GM18499 (cell line): Measurements from ENCODE around the gene CD37.
"Not testable (repeated sequence)": the region's sequence is repeated elsewhere in the genome, so short reads cannot be mapped to it uniquely, and the experiment has no call there.

Experiments
- ATAC-seq: cut with Tn5 transposase; IDR thresholded peaks from one replicate; pipeline ENCODE4 v1.9.1; 2021; ENCODE audit warnings: moderate number of reproducible peaks; ENCODE audit not compliant: insufficient read depth, unreplicated experiment

Gene CD37

DNA sequence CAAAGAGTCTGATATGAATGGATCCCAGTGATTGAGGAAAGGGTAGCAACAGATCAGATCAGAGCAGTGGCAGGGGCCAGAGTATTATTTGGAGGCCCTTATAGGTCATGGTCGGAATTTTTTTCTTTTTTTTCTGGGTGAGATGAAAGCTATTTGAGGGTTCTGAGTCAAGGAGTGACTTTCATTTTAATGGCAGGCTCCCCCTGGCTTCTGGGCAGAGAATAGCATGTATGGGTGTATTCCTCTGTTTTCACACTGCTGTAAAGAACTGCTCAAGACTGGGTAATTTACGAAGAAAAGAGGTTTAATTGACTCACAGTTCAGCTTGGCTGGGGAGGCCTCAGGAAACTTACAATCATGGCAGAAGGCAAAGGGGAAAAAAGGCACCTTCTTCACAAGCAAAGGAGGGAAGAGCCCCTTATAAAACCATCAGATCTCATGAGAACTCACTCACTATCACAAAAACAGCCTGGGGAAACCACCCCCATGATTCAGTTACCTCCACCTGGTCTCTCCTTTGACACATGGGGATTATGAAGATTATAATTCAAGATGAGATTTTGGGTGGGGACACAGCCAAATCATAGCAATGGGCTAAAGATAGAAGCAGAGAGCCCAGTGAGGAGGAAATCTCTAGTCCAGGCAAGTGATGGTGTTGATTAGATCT, 7.2 kb upstream of the CD37 start:
- no peak for ATAC-seq

DNA sequence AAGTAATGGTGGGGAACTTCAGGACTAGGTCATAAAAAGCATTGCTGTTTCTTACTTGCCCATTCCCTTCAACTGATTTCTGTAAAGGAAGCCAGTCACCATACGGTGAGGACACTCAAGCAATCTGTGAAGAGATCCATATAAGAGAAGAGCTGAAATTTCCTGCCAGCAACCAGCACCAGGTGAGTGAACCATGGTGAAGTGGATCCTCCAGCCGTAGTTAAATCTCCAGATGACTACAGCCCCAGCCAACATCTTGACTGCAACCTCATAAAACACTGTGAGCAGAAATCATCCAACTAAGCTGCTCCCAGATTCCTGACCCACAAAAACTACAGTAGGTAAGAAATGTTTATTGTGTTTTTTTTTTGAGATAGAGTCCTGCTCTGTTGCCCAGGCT, 6.5 kb upstream of the CD37 start:
- ATAC-seq, result no peak

DNA sequence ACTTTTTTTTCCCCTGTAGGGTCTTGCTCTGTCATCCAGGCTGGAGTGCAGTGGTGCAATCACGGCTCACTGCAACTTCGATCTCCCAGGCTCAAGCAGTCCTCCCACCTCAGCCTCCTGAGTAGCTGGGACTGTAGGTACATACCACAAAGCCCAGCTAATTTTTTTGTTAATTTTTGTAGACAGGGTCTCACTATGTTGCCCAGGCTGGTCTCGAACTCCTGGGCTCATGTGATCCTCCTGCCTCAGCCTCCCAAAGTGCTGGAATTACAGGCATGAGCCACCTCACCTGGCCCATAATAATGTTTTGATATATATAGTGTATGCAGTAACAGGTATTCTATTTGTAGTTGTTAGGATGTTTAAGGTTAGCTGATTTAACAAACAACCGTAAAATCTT, 4.0 kb upstream of the CD37 start:
- not testable (repeated sequence) for ATAC-seq

GRCh38 chr19:49331616-49332055, 3.6 kb upstream of the CD37 start:
- no peak for ATAC-seq

- not testable (repeated sequence) for ATAC-seq
Observed at GRCh38 chr19:49332691-49333417, 2.4 kb upstream of the CD37 start.

DNA sequence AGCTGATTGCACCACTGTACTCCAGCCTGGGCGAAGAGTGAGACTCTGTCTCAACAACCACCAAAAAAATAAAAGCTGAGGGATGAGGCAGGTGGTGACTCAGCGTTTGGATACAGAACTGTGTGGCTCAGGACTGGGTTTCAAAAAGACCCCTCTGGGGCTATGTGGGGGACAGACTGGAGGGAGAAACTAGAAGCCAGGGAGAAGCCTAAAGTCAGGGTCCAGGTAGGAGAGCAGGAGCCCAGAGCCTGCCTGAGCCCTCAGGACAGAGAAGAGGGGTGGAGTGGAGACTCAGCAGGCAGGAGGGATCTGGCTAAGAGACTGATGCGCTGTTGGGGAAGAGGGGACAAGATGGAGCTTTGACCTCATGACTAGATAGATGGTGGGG, 1.8 kb upstream of the CD37 start:
- no peak for ATAC-seq

DNA sequence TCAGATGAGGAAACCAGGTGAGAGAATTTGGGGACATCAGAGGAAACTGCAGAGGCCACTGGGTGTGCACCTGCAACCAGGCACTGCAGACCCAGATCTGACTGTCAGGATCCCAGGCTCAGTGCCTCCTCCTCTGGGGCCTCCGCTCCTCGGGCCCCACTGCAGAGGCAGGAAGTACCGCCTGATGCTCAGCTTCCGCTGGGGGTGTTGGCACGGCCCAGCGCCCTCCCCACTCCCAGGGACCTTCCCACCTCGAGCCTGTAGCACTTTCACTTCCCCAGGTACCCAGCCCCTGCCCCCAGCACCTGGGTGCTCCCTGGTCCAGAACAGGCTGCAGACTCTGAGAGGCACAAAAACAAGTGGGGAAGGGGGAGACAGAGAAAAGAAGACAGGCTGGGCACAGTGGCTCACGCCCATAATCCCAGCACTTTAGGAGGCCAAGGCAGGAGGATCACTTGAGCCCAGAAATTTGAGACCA, 1.4 kb upstream of the CD37 start:
- no peak for ATAC-seq

- ATAC-seq, result no peak
Observed at GRCh38 chr19:49335784-49336481, 727 bp downstream of the CD37 start.

DNA sequence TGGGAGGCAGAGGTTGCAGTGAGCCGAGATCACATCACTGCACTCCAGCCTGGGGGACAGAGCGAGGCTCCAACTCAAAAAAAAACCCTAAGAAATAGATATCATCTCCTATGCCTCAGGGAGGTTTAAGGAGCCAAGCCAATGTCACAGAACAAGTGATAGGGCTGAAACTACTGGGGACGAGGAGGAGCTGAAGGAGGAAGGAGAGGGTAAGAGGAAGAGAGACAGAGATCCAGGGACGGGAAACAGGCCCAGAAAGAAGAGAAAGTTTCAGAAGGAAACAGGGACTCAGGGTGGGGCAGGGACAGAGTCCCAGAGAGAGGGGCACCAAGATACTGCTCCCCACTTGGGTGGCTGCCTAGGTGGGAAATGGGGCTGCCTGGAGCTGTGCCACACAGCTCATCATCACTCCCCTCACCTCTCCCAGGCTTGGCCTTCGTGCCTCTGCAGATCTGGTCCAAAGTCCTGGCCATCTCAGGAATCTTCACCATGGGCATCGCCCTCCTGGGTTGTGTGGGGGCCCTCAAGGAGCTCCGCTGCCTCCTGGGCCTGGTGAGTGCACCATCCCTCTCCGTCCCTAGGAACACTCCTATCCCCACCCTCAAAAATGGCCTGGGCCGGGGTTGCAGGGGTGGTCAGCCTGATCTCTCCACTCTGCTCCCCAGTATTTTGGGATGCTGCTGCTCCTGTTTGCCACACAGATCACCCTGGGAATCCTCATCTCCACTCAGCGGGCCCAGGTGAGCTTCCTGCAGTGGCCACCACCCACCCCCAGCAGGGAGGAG, 1.5 kb downstream of the CD37 start:
- no peak for ATAC-seq

DNA sequence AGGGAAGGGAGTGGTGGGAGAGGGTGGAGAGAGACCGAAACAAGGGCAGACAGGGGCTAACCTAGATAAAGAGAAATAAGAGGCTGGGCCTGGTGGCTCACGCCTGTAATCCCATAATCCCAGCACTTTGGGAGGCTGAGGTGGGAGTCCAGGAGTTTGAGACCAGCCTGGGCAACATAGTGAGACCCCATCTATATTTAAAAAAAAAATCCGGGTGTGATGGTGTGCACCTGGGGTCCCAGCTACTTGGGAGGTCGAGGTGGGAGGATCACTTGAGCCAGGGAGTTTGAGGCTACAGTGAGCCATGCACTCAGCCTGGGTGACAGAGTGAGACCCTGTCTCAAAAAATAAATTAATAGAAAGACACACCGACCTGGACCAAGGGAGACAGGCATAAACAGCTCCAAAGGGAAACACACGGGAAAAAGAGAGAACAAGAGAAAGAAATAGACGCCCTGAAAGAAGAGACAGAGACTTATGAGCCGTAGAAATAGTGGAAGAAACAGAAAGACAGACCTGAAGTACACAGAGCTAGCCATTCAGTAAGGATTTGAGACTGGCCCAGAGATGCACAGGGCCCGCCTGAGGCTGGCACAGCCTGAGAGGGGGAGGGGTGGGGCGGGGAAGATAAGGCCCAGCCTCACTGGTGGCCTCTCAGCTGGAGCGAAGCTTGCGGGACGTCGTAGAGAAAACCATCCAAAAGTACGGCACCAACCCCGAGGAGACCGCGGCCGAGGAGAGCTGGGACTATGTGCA, 2.2 kb downstream of the CD37 start:
- no peak for ATAC-seq

DNA sequence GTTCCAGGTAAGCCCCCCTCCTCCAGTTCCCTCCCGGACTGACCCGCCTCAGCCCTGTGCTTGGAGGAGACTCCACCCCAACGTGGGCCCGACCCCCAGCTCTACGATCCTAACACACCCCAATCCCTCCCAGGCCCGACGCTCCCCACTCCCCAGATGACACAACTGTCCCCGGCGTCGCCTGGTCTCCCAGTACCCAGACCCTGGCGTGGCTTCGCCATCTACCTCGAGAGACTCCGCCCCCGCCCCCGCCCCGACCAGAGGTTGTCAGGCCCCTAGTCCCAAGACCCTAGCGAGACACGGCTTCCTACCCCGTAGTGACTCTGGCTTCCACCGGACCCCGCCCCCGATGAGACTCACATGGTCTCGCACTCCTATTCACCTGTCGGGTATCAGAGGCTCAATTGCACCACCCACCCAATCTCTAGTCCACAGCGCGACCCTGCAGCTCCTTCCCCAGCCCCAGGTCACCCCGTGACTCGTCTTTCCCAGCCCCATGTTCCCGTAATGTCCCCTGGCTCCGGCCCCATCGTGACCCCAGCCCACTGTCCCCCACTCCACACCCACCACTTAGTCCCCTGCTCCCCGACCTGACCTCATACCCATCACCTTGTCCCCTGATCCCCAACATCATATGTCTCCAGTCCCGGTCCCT, 2.9 kb downstream of the CD37 start:
- ATAC-seq, result no peak

DNA sequence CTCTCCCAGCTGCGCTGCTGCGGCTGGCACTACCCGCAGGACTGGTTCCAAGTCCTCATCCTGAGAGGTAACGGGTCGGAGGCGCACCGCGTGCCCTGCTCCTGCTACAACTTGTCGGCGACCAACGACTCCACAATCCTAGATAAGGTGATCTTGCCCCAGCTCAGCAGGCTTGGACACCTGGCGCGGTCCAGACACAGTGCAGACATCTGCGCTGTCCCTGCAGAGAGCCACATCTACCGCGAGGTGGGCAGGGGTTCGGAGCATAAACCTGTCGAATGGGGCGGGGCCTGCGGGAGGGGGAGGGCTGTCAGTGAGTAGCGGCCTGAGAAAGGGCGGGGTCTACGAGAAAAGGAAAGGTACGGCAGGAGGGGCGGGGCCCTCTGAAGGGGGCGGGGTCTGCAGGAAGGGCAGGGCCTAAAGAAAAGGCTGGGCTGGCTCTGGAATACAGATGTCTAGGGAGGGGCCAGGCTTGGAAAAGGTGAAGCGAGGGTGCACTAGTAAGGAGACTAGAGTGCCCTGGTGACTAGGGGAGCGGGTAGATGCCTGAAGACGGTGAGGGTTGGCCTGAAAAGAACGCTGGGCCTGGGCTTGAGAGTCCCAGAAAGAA, 3.6 kb downstream of the CD37 start:
- no peak for ATAC-seq

DNA sequence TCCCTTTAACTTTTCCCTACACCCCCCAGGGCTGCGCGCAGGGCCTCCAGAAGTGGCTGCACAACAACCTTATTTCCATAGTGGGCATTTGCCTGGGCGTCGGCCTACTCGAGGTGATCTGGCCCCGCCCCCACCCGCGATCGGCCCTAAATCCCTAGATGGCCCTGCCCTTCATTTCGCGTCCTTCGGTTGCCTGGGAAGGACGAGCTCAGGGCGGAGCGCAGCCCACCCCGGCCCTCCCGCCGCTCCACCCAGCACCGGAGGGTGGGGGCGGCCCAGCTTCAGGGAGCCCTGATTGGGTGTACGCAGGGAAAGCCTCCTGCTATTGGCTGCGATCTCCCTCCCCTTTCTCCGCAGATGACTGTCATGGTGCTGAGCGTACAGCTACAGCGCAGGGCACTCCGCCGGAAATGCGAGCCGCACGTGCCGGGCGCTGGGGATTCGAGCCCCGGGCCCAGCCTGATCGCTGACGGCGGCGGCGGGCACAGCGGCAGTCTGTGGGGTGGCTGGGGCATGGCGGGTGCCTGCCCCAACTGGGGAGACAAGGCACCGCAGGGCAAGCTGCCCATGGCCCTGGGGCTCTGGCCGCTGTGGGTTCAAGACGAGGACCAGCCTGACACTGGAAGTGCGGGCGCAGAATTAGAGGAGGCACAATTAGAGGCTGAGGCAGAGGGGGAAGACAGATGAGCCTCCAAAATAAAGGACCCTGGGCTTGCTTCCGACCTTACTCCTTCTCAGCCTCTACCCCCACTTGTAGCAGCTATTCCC, 4.3 kb downstream of the CD37 start:
- ATAC-seq, result no peak

DNA sequence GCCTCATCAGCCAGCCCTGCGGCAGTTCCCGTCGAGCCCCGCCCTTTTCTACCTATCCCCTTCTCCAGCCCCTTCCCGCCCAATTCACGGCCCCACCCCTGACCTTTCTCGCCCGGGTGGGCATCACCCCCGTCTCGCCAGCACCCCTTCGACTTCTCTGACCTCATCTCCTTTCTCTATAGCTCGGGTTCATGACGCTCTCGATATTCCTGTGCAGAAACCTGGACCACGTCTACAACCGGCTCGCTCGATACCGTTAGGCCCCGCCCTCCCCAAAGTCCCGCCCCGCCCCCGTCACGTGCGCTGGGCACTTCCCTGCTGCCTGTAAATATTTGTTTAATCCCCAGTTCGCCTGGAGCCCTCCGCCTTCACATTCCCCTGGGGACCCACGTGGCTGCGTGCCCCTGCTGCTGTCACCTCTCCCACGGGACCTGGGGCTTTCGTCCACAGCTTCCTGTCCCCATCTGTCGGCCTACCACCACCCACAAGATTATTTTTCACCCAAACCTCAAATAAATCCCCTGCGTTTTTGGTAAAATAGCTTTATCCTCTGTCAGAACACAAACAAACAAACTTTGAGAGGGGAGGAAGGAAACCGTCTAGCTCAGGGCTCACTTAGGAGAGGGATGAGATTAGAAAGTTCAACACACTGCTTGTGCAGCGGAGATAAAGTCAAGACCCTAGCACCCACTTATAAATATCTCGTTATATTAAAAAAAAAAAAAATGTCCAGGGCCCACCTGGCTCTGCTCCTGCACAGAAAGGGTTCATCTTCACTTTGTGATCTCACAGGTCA, 5.1 kb downstream of the CD37 start:
- peak; percentile 48 for ATAC-seq

GRCh38 chr19:49340865-49341718, 5.9 kb downstream of the CD37 start:
- no peak for ATAC-seq

DNA sequence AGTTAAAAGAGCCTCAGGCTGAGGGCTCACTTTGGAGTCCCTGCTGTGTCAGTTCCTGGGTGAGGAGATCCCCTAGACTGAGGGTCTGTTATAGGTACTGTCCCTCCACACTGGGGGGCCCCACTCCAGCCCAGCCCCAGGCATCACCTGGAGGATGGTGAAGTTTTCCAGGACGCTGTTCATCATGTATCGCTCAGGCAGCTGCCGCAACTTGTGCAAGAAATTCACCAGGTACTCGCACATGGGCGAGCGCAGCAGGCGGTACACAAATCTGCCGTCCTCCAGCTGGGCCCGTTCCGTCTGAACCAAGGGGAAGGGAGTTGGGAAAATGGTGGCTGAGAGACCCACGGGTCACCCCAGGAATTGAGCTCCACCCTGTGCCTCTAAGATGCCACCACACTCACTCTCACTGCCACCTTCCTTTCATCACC, 7.1 kb downstream of the CD37 start:
- ATAC-seq, result no peak
